COR-L47 (cell line): ENCODE data around the gene SLC17A9.
A peak's percentile ranks its signal among the peaks of the same experiment; 100 is the strongest.

Source experiments
- DNase-seq: peaks from one replicate; lab custom pipeline; 2025; lab: John Stamatoyannopoulos, UW

The SLC17A9 gene

GRCh38 chr20:62952373-62952967, at the start of gene SLC17A9:
Gene SLC17A9 (plus strand): TSS chr20:62952709. CDS start chr20:62952831, 122 bp downstream.
- no peak for DNase-seq

DNA sequence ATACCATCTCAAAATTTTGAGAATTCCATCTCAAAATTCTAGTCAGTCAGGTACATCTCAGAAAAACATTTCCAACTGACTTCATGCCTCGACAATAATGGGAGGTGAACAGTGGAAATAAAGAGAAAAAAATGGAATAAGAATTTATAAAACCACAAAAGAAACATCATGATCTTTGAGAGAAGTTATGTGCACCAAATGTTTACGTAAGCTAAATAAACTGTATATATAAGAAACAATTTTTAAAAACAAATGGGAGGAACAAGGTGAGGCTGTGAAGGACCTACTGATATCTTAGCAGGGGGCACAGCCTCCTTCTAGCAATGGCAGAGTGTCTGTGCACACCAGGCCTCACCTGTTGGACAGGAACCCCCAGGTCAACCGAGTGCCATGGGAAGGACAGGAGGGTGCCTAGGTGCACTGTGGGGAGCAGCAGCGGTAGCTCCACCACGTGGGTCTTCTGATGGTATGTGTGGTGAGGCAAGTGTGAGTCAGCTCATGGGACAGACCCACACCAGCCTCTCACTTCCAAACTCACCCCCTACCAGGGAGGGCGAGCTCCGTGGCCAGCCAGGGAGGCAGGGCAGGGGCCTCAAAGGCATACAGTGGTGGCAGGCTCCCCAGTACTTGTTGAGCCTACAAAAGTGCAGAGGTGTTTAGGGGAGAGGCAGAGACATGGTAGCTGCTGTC, 49.4 kb upstream of the SLC17A9 start:
- DNase-seq = no peak

- DNase-seq = no peak
These were observed 46.9 kb upstream of the SLC17A9 start for GRCh38 chr20:62905536-62906117.

GRCh38 chr20:62906209-62906608, 46.3 kb upstream of the SLC17A9 start:
- no peak for DNase-seq

- no peak for DNase-seq
These were observed 45.7 kb upstream of the SLC17A9 start for GRCh38 chr20:62906647-62907375.

- no peak for DNase-seq
These were observed 44.9 kb upstream of the SLC17A9 start for GRCh38 chr20:62907384-62908317.

- peak; percentile 94 for DNase-seq
These were observed 43.3 kb upstream of the SLC17A9 start for GRCh38 chr20:62908971-62909791.

GRCh38 chr20:62910217-62910766, 42.2 kb upstream of the SLC17A9 start:
- DNase-seq = no peak

DNA sequence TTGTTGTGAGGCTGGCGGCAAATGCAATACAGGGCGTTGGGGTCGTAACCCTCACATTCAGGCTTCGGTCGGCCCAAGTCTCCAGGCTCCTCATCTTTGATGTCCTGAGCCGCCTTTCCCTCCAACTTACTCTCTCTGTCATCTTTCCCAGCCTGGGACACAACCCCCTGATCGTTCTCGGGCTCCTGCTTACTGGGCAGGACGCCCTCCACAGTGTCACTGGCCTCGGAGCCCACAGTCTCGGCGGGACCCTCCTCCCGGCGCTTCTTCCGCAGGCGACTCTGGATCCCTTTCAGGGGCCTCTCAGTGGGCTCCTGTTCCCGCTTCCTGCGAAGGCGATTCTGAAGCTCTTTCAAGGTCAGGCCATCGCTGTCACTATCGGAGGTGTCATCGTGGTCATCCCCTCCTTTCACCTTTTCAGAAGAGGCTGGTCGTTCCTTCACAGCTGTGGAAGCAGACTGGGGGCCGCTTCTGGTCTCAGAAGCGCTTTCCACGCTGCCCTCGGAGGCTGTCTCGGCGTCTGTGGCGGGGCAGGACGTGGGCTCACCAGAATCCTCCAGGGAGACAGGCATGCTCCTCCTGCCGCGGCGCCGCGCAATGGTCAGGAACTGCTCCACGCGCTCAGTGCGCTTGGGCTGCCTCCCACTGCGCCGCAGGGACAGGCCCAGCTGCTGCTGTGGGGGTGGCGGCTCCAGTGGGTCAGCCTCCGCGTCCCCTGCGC, 41.6 kb upstream of the SLC17A9 start:
- no peak for DNase-seq

GRCh38 chr20:62911701-62912280, 40.7 kb upstream of the SLC17A9 start:
- DNase-seq = no peak

DNA sequence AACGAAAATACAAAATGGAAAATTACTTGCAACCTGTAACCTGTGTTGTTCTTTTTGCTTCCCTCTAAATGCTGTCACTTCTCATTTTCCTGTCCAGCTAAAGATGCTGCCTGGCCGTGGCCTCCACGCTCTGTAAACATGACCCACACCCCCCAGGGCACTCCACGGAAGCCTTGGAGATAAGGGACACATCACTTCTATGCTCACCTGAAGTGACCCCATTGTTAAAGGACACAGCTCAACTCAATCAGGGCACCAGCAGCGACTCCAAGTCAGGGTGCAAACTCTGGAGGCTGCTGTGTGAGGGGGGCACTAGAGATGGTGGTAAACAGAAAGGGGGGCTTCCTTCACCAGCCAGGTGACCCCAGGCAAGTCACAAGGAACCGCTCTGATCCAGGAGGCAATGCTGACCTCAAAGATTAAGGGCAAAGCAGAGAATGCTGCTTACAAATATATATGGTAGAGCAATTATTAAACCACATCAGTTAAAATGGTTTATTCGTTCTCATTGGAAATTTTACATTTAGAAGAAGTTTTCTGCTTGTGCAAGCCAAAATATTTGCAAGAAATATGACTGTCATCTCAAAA, 39.4 kb upstream of the SLC17A9 start:
- DNase-seq = no peak

DNA sequence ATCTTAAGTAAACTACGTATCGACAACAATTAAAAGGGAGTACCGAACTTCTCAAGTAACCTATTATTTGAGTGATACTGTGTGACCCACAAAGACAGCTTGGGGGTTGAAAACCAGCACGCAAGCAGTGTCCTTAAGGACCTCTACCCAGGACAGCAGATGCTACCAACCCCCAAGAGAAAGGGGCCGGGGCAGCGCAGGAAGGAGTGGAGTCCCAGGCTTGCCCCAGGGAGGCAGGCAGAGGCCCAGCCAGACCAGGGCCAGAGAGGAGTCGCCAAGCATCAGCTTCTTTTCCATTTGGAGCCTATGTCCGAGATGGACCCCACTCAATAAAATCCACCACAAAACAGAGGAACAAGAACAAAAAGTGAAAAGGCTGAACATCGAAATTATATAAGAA, 38.1 kb upstream of the SLC17A9 start:
- no peak for DNase-seq

DNA sequence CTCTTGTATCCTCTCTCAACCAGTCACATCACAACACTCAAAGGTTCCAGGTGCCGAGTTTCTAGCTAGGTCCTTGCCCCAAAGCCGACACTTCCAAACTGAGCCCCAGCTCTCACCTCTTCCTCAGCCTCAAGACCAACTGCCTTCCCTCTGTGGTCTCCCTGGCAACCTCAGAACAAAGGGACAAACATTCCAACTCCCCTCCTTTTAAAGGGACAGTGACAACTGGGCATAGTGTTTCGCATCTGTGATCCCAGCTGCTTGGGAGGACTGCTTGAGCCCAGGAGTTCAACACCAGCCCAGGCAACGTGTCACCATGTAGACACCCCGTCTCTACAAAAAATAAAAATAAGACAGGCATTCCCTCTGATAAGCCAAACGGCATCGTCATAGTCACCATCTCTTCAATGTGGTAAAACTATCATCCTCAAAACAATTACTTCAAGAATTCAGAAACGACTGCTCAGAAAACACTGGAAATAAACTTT, 37.5 kb upstream of the SLC17A9 start:
- no peak for DNase-seq

- no peak for DNase-seq
These were observed 35.6 kb upstream of the SLC17A9 start for GRCh38 chr20:62916703-62917476.

- DNase-seq = no peak
These were observed 34.8 kb upstream of the SLC17A9 start for GRCh38 chr20:62917720-62918119.

- DNase-seq = no peak
These were observed 34.4 kb upstream of the SLC17A9 start for GRCh38 chr20:62918147-62918546.

- no peak for DNase-seq
These were observed 33.7 kb upstream of the SLC17A9 start for GRCh38 chr20:62918831-62919230.

DNA sequence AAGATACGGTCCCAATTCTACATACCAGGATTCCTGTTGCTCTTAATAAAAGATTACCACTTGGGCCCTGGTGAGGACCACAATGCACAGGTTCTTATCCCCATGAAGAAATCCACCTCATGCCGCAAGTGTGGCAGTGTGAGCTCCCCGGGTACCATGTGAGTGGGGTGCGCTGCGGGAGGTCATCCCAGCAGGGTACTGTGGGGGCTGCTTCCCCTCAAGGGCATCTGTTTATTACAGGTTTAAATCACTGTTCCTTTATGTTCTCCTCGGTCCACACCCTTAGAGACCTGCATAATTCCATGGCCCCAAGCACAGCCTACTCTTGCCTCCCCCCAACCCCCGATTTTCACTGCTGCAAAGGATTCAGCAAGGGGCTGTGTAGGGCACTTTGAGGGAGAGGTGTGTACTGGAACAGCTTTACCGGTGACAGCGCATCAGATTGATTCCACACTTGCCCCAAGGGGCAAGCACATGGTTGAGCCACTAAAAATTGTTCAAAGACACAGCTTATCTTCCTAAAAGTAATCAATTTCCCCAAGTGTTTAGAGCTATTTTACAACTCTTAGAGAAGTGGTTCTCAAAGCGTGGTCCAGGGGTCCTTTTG, 32.4 kb upstream of the SLC17A9 start:
- DNase-seq = no peak
